H9 (cell line): ENCODE measurements around the gene RLF. TPM values are rescaled to one million over a fixed set of nuclear protein-coding genes. Genes with fewer than 3 reads are reported as not detected.

ENCODE experiments used
- DNase-seq: peaks from one replicate; pipeline ENCODE4 v3.0.0-alpha.2; 2017
- H2AFZ ChIP-seq: one replicate; pipeline ENCODE4 v1.6.1; 2013; ENCODE audit warnings: mild to moderate bottlenecking, low read length, control low read depth, moderate library complexity
- H2AK5ac ChIP-seq: 2 replicates; pipeline ENCODE4 v1.6.1; 2013; ENCODE audit warnings: low read length, control low read depth, mixed read lengths; ENCODE audit not compliant: insufficient read length
- H2BK120ac ChIP-seq: one replicate; pipeline ENCODE4 v1.6.1; 2013; ENCODE audit warnings: low read depth, mild to moderate bottlenecking, low read length, control low read depth, inconsistent platforms; ENCODE audit not compliant: poor library complexity, severe bottlenecking
- H2BK12ac ChIP-seq: 2 replicates; pipeline ENCODE4 v1.6.1; 2013; ENCODE audit warnings: low read length, control low read depth, mixed read lengths, low read depth; ENCODE audit not compliant: insufficient read length
- H2BK15ac ChIP-seq: 2 replicates; pipeline ENCODE4 v1.6.1; 2013; ENCODE audit warnings: low read depth, low read length, control low read depth
- H2BK20ac ChIP-seq: one replicate; pipeline ENCODE4 v1.6.1; 2013; ENCODE audit warnings: low read depth, mild to moderate bottlenecking, low read length, control low read depth, inconsistent platforms; ENCODE audit not compliant: poor library complexity, severe bottlenecking
- H2BK5ac ChIP-seq: 2 replicates; pipeline ENCODE4 v1.6.1; 2013; ENCODE audit warnings: low read length, control low read depth, mixed read lengths; ENCODE audit not compliant: insufficient read length
- H3K14ac ChIP-seq: 2 replicates; pipeline ENCODE4 v1.6.1; 2013; ENCODE audit warnings: low read length, control low read depth; ENCODE audit not compliant: insufficient read depth
- H3K18ac ChIP-seq: 2 replicates; pipeline ENCODE4 v1.6.1; 2013; ENCODE audit warnings: low read depth, mild to moderate bottlenecking, mixed read lengths, low read length, control low read depth; ENCODE audit not compliant: insufficient read length
- H3K23ac ChIP-seq: 2 replicates; pipeline ENCODE4 v1.6.1; 2013; ENCODE audit warnings: low read length, control low read depth, mixed read lengths, low read depth; ENCODE audit not compliant: insufficient read length
- H3K23me2 ChIP-seq: 2 replicates; pipeline ENCODE4 v1.6.1; 2013; ENCODE audit warnings: low read depth, mild to moderate bottlenecking, mixed read lengths, low read length, control low read depth; ENCODE audit not compliant: insufficient read length, poor library complexity, severe bottlenecking
- H3K27ac ChIP-seq: 2 replicates; pipeline ENCODE4 v1.5.1; 2013; ENCODE audit warnings: low read length, control low read depth, mixed read lengths, low read depth; ENCODE audit not compliant: insufficient read length
- H3K27me3 ChIP-seq: 2 replicates; pipeline ENCODE4 v1.6.1; 2013; ENCODE audit warnings: low read length, control low read depth, inconsistent platforms; ENCODE audit not compliant: insufficient read depth
- H3K4ac ChIP-seq: 2 replicates; pipeline ENCODE4 v1.6.1; 2013; ENCODE audit warnings: low read depth, mild to moderate bottlenecking, control low read depth, inconsistent platforms, low read length, moderate library complexity
- H3K4me1 ChIP-seq: 2 replicates; pipeline ENCODE4 v1.6.1; 2013; ENCODE audit warnings: low read length, control low read depth, inconsistent platforms; ENCODE audit not compliant: insufficient read depth
- H3K4me2 ChIP-seq: 2 replicates; pipeline ENCODE4 v1.6.1; 2013; ENCODE audit warnings: low read length, control low read depth, mixed read lengths; ENCODE audit not compliant: insufficient read length, insufficient read depth
- H3K56ac ChIP-seq: 2 replicates; pipeline ENCODE4 v1.6.1; 2013; ENCODE audit warnings: low read depth, mild to moderate bottlenecking, mixed read lengths, low read length, control low read depth; ENCODE audit not compliant: insufficient read length
- H3K79me1 ChIP-seq: 2 replicates; pipeline ENCODE4 v1.6.1; 2013; ENCODE audit warnings: low read depth, mild to moderate bottlenecking, moderate library complexity, low read length, control low read depth, inconsistent platforms; ENCODE audit not compliant: insufficient read depth, poor library complexity, severe bottlenecking
- H3K79me2 ChIP-seq: 2 replicates; pipeline ENCODE4 v1.6.1; 2013; ENCODE audit warnings: low read length, control low read depth, inconsistent platforms; ENCODE audit not compliant: insufficient read depth
- H3K9ac ChIP-seq: 2 replicates; pipeline ENCODE4 v1.6.1; 2013; ENCODE audit warnings: low read length, control low read depth, mixed read lengths; ENCODE audit not compliant: insufficient read length; ENCODE audit errors: extremely low read depth
- H3K9me3 ChIP-seq: one replicate; pipeline ENCODE4 v1.6.1; 2013; ENCODE audit warnings: low read depth, low read length, inconsistent platforms; ENCODE audit not compliant: control insufficient read depth
- H3T11ph ChIP-seq: one replicate; pipeline ENCODE4 v1.6.1; 2013; ENCODE audit warnings: mild to moderate bottlenecking, low read length, control low read depth, inconsistent platforms
- H4K20me1 ChIP-seq: one replicate; pipeline ENCODE4 v1.6.1; 2013; ENCODE audit not compliant: control insufficient read depth, insufficient read length, insufficient read depth
- H4K5ac ChIP-seq: 2 replicates; pipeline ENCODE4 v1.6.1; 2013; ENCODE audit warnings: low read depth, mild to moderate bottlenecking, mixed read lengths, low read length, control low read depth; ENCODE audit not compliant: insufficient read length
- H4K8ac ChIP-seq: replicated peaks from 2 replicates; pipeline ENCODE4 v1.6.1; 2013; ENCODE audit warnings: low read length, control low read depth, mixed read lengths, low read depth; ENCODE audit not compliant: insufficient read length
- H4K91ac ChIP-seq: 2 replicates; pipeline ENCODE4 v1.6.1; 2013; ENCODE audit warnings: low read depth, mild to moderate bottlenecking, moderate library complexity, mixed read lengths, low read length, control low read depth; ENCODE audit not compliant: insufficient read length
- H3K27ac Mint-ChIP-seq, 3 experiments: 2 replicates in 2 of 3; 3 replicates in 1 of 3; pipeline ENCODE4 v1.8.0; 2020 to 2021; ENCODE audit warnings: mixed read lengths in 3 of 3, mild to moderate bottlenecking in 1 of 3, moderate library complexity in 1 of 3
- H3K27me3 Mint-ChIP-seq: 2 replicates; pipeline ENCODE4 v1.8.0; 2021; ENCODE audit warnings: low read depth, mild to moderate bottlenecking, moderate library complexity, mixed read lengths
- H3K36me3 Mint-ChIP-seq, 3 experiments: 2 replicates in 2 of 3; 3 replicates in 1 of 3; pipeline ENCODE4 v1.8.0; 2020 to 2021; ENCODE audit warnings: low read depth in 3 of 3, mixed read lengths in 3 of 3; ENCODE audit not compliant: insufficient read depth in 1 of 3
- H3K4me1 Mint-ChIP-seq, 2 experiments: 2 replicates each; pipeline ENCODE4 v1.8.0; 2020; ENCODE audit warnings: mixed read lengths in 2 of 2
- H3K4me3 Mint-ChIP-seq, 2 experiments: 2 replicates in 1 of 2; 3 replicates in 1 of 2; pipeline ENCODE4 v1.8.0; 2020 to 2021; ENCODE audit warnings: mild to moderate bottlenecking in 2 of 2, mixed read lengths in 2 of 2, moderate library complexity in 1 of 2
- H3K9me3 Mint-ChIP-seq, 2 experiments: 2 replicates in 1 of 2; 3 replicates in 1 of 2; pipeline ENCODE4 v1.8.0; 2020; ENCODE audit warnings: mild to moderate bottlenecking in 2 of 2, mixed read lengths in 2 of 2, moderate library complexity in 1 of 2
- CTCF ChIP-seq: fragments of 200-600 bp; sonication (generic); conservative IDR thresholded peaks from 3 replicates; pipeline ENCODE4 v1.8.0; 2021; ENCODE audit warnings: antibody characterized with exemption, mild to moderate bottlenecking
- WGBS: extraction: QIAGEN DNeasy Blood & Tissue Kit; methylation state at CpG from one replicate; pipeline ENCODE4 v1.1.7; 2013; ENCODE audit warnings: missing lambda C conversion rate, low lambda C conversion rate, mixed read lengths; ENCODE audit not compliant: insufficient read length; ENCODE audit errors: extremely low coverage; 5-methylcytosine and 5-hydroxymethylcytosine counted together
- total RNA-seq: library from RNA; stranded (reverse); gene quantifications from 2 replicates; pipeline ENCODE4 v1.2.1, GENCODE V29; 2021

RLF gene
- total RNA-seq, 1 experiment from 2014 or later, result 19.2 TPM

GRCh38 chr1:40132383-40133311 is 28.5 kb upstream of the RLF start:
- Histone ChIP-seq H2BK12ac (no peak overlapping the region), H3K56ac (no peak overlapping the region), H3K4ac (no peak overlapping the region), H3K9me3 (no peaks in the 10 kb centered on the region), H2AK5ac (no peak overlapping the region), H3K9ac (no peak overlapping the region), H2BK15ac (no peak overlapping the region), H3K27me3 (no peaks in the 10 kb centered on the region), H3K23ac (no peak overlapping the region), H2AFZ (no peak overlapping the region), H2BK20ac (no peak overlapping the region), H2BK120ac (no peak overlapping the region), H4K8ac (no peak overlapping the region), H3K4me2 (no peak overlapping the region), H3K27ac (no peak overlapping the region), H4K5ac (no peak overlapping the region), H3K14ac (no peak overlapping the region), H3T11ph (no peak overlapping the region), H3K79me1 (no peaks in the 10 kb centered on the region), H4K91ac (no peak overlapping the region), H3K4me1 (no peaks in the 10 kb centered on the region), H3K18ac (no peak overlapping the region), H4K20me1 (no peaks in the 10 kb centered on the region), H3K23me2 (no peaks in the 10 kb centered on the region), H3K79me2 (no peaks in the 10 kb centered on the region), H2BK5ac (no peak overlapping the region)
- no peak for DNase-seq
- Mint-ChIP-seq H3K4me3 (no peak overlapping the region), H3K36me3 (no peaks in the 10 kb centered on the region), H3K27me3 (peaks cover 7% of the 10 kb centered on the region), H3K27ac (no peak overlapping the region), H3K4me1 (peaks cover 0 to 5% of the 10 kb centered on the region in 2 experiments; a peak in 1 of 4 replicates), H3K9me3 (no peaks in the 10 kb centered on the region; a peak in 1 of 5 replicates)
- TF ChIP-seq CTCF, result no peak
- WGBS, result 100% methylated on average over 2 of the region's 44 CpGs
